Right kidney (tissue), 1 donor: ENCODE results near the gene MPZL3.

ENCODE experiments used
- DNase-seq: peaks from one replicate; pipeline ENCODE4 v3.0.0-alpha.2; 2016

Gene MPZL3

DNA sequence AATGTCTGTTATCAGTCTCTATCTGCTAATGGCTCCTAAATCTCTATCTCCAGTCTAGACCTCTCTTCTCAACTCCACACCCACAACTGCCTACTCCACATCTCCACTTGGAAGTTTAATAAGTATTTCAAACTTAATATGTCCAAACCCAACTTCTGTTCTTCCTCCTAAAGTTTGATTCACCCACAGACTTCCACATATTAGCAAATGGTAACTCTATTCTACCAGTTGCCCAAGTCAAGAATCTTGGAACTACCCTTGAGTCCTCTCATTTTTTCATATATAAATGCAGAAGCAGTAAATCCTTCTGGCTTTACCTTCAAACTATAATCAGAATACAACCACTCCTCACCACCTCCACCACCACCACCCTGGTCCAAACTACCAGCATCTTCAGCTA, 20.7 kb downstream of the MPZL3 start:
- DNase-seq: no peak

DNA sequence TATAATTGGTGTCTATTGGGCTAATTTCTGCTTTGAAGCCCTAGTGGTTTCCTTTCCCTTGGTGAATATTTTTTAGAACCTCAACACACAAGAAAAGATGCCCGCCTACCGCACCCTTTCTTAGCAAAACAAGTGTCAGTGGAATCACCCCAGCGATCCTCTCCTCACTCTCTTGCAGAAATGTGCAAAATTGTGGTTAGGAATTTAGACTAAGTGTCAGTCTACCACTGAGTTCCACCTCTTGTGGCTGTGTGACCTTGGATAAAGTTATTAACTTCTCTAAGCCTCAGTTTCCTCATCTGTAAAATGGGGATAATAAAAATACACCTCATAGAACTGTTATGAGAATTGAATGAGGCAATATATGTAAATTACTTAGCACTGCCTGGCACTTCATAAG, 22.1 kb downstream of the MPZL3 start:
- DNase-seq: no peak

DNA sequence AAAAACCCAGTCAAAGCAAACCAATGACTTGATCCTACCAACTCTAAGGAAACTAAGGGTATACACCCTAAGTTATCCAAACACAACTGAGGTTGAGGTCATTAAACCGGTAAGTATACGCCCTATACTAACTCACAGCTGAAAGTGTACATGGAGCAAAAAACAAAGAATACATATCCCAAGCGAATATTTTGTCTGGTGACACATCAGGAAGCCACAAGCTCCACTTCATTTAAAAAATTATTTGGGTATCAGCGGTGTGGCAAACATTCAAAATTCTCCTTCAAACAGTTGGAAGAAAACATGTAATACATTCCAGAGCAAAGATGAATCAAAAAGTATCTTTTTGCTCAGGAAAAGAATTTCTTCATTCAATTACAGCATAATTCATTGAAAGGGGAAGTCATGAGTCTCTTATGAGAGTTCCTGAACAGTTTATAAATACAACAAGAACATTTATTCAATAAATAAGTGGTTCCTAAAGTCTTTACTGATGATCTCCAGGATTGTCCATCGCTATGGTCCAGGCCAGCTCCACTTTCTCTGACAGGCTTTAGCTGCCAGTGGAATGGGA, 22.8 kb downstream of the MPZL3 start:
- no peak for DNase-seq

- no peak for DNase-seq
Observed at GRCh38 chr11:118227865-118228785, 24.0 kb downstream of the MPZL3 start.

- DNase-seq: no peak
Observed at GRCh38 chr11:118226781-118227180, 25.4 kb downstream of the MPZL3 start.

- no peak for DNase-seq
Observed at GRCh38 chr11:118226296-118226695, 25.9 kb downstream of the MPZL3 start.

DNA sequence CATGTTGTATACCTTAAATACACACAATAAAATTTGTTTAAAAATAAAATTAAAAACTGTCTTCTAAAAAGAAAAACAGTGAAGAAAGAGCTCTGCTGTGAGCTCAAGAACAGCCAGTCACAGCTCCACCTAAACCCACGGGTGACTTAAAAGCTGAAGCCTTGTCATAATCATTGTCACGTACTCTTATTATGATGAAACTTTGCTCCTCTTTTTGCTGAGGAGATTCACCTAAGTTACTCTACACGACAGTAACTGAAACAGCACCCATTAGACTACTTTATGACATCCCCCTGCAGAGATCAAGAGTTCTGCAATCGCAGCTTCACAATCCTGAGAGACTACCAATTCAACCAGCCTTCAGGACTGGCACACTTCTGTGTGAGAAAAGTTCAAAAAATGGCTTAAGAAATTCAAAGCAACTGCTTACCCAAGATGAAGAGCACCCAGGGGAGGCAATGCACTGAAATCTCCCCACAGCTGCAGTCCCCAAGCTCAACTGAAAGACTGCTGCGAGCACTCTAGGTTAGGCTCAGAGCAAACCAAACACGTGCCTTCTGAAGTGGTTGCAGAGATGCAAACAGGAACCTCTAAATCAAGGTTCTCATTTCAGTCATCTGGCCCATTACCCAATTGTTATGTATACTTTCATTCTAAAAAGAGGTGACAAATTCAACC, 27.5 kb downstream of the MPZL3 start, which contains the start of gene JAML:
TSS of gene JAML (minus strand) at position 501 of the 678 bp plus-strand sequence. CDS start 10,145 bp downstream, outside the sequence.
- DNase-seq: no peak

DNA sequence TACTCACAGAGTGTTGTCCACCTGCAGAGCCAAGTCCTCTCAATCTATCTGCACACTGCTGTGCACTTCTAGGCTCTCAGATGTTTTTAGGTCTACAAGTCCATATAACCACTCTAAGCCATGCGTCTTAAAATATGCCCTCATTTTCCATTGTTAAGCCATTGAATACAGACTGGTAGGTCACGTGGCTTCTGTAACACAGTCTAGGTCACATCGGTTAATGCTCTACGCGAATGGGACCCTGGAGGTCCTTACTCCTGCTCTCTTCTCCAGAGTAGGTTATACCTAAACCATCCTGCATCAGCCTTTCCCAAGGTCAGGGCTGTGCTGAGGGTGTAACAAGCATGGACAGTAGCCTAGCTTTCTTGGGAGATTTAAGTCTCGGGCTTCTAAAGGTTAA, 28.2 kb downstream of the MPZL3 start:
- DNase-seq: no peak

GRCh38 chr11:118223570-118223969, 28.6 kb downstream of the MPZL3 start:
- DNase-seq: no peak

DNA sequence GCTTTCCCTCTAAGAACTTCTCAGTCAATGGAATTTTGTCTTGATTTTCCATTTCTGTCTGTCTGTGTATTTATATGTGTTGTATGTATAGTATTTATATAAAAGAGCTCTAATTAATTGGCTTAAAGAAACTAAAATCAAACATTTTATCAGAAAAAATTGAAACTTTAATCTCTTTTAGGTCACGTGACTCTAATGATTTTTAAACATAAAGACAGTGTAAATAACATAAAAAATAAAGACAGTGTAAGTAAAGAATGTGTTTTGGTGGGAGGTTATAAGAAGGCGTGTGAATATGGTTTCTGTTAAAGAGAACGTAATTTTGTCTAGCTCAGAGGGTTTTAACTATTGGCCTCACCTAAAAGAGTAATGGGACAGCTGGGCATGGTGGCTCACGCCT, 29.7 kb downstream of the MPZL3 start:
- DNase-seq: no peak

DNA sequence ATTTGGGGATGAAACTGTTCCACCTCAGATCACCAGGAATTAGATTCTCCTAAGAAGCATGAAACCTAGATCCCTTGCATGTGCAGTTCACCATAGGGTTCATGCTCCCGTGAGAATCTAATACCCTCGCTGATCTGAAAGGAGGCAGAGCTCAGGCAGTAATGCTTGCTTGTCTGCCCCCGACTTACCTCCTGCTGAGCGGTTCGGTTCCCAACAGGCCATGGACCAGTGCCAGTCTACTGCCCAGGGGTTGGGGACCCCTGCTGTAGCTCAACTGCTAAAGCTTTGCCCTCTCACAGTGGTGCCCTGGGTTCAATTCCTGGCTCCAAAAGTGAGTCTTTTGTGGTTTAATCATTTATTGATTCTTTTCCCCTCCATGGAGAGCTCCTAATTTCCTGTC, 30.7 kb downstream of the MPZL3 start:
- no peak for DNase-seq

DNA sequence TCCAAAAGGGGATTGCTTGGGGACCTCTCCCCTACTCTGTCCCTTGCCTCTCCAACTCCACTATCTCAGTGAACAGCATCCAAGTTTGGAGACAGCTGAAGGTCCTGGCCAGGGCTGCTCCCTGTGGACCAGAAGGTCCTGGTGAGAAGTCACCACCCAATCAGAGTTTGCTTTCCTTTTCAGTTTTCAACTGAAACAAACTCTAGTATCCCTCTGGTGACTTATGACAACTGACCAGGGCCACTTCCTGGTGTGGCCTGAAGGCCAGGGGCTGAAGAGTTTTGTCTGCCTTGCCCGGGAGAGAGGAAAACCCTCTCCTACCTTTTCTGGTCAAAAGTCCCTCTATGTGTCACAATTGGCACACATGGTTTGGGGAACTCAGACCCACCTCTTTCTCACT, 32.4 kb downstream of the MPZL3 start:
- DNase-seq: no peak

GRCh38 chr11:118219244-118219643, 32.9 kb downstream of the MPZL3 start:
- DNase-seq: no peak

DNA sequence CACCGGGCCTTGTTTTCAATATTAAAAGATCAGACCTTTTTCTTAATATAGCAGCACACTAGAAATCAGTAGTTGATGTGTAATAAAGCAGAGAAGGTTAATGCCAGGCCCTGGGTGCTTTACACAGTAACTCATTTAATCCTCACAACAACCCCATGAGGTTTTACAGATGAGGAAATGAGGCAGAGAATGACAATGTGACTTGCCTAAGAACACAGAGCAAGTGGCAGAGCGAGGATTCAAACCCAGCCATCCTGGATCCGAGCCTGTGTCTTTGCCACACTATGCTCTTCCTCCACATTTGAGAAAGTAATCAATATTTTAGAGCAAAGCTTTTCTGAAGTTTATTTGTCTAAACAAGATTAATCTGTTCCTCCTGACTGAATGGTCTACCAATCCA, 34.6 kb downstream of the MPZL3 start:
- no peak for DNase-seq

DNA sequence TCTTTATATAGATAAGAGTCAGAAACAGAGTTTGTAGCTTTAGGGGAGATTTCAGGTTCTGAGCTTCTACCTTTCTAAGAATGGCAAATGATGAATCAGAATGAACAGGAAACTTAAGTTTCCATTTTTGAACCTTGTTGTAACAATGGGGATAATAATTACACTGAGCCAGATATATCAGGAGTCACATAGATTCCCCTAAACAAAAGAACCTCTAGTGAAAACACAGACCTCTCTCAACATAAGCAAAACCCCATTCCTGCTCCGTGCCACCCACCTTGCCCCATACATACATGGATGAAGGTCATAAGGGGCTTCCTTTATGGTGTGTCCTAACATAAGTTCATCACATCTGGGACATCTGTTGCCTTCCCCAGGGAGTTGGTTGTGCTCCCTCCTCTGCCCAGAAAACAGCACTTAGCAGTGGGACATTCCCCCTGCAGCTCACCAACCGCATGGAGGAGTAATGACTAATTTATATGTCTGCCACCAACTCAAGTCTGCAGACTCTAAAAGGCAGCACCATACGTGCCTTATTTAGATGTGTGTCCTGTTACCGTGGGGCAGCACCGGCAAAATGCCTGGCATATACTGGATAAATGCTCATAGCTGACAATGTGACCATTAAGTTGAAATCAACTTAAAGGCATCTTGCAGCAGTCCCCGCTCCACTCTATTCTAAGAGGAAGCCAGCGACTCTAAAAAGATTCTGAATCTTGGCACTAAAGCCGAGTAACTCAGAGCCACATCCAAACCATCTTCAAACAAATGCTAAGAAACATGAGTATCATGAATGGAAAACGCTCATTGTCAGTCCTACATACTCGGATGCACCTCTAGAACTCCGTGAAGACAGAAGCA, 35.3 kb downstream of the MPZL3 start:
- no peak for DNase-seq

DNA sequence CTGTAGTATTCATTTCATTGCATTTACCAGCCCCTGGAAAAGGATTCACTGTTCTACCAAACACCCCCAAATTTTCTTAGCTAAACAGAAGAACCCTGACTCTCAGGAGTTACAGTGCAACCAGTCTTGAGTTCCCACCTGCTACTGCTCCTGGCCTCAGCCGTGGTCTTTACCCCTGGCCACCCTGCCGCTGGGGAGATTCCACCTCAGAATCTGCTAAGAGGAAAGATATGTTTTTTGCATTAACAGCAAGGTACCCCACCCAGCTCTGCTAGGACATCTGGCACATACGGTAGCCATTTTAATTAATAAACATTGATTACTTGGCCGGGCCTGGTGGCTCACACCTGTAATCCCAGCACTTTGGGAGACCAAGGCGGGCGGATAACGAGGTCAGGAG, 36.4 kb downstream of the MPZL3 start:
- DNase-seq: no peak

- no peak for DNase-seq
Observed at GRCh38 chr11:118215262-118215661, 36.9 kb downstream of the MPZL3 start.

DNA sequence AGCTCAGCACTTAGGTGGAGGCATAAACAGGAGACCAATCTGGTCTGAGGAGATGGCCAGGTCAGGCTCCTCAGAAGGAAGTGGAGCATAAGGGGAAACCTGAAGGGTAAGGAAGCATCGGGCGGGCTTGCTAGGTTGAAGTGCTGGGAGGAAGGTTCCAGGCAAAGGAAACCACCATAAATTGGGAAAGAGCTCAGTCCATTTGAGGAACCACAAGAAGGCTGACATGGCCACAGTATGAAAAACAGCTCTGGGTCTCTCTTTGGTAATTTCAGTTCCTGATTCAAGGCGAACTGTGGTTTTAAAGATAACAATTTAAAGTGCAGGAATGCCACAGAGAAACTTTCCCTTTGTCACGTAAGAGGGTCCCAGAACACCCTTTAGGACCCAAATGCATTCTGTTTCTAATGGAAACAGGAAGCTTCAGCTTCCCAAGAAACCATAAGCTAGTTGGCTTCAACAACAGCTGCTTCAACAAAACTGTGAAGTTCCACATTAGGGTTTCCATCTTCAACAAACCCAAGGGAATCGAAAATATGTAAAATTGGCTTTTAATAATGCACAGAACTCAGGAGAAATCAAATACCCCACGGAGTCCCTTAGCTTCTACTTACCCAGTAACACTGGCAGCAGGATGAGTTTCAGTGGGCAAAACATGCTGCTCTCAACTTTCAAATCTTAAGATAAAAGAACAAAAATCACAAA, 37.8 kb downstream of the MPZL3 start:
- no peak for DNase-seq

GRCh38 chr11:118213781-118214180, 38.4 kb downstream of the MPZL3 start:
- DNase-seq: no peak

GRCh38 chr11:118213201-118213600, 39.0 kb downstream of the MPZL3 start:
- DNase-seq: no peak

DNA sequence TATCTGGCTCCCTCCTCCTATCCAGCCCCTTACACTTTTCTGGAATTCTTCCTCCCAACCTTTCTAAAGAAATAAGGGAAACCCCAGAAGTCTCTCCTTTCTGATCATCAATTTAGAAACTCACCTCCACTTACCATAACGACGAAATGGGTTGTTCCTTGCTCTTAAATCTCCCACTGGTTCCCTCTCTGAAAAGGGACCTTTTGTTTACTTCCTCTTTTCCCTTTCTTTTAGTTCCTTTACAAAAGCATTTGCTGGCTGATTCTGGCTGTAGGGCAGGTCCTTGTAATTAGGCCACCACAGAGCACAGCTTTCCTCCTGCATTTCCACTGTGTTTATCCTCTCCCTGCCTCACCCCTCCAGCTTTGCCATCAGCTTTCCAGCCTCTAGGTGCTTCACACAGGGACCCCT, 39.4 kb downstream of the MPZL3 start:
- DNase-seq: no peak
